Liver (tissue), 9 donors: ENCODE results near the gene AKAP13. TPM values are rescaled to one million over a fixed set of nuclear protein-coding genes. Genes with fewer than 3 reads are reported as not detected.
"Not testable (repeated sequence)": the region's sequence is repeated elsewhere in the genome, so short reads cannot be mapped to it uniquely, and the experiment has no call there.

Experiments
- DNase-seq: peaks from one replicate; pipeline ENCODE4 v3.0.0-alpha.2; 2017; ENCODE audit warnings: low spot score
- H3K27ac ChIP-seq, 2 donors: one replicate each; pipeline ENCODE4 v1.7.0; 2013; ENCODE audit warnings: inconsistent platforms in 2 of 2, low read length in 2 of 2, control low read depth in 1 of 2, low read depth in 1 of 2, mild to moderate bottlenecking in 1 of 2
- H3K27me3 ChIP-seq, 4 donors: one replicate each; pipeline versions ENCODE4 v1.6.1 to v1.7.0; 2013; ENCODE audit warnings: low read length in 3 of 4, inconsistent platforms in 1 of 4, mild to moderate bottlenecking in 1 of 4, moderate library complexity in 1 of 4; ENCODE audit not compliant: control insufficient read depth in 4 of 4, insufficient read depth in 4 of 4
- H3K36me3 ChIP-seq, 4 donors: one replicate each; pipeline versions ENCODE4 v1.6.1 to v1.7.0; 2013; ENCODE audit warnings: low read length in 3 of 4, mild to moderate bottlenecking in 3 of 4, low read depth in 1 of 4, moderate library complexity in 1 of 4; ENCODE audit not compliant: control insufficient read depth in 4 of 4, insufficient read depth in 3 of 4
- H3K4me1 ChIP-seq, 4 donors: one replicate each; pipeline versions ENCODE4 v1.6.1 to v1.7.0; 2013; ENCODE audit warnings: low read length in 3 of 4, mild to moderate bottlenecking in 3 of 4, moderate library complexity in 1 of 4; ENCODE audit not compliant: control insufficient read depth in 4 of 4, insufficient read depth in 4 of 4
- H3K4me3 ChIP-seq, 3 donors: one replicate each; pipeline versions ENCODE4 v1.6.1 to v1.7.0; 2013; ENCODE audit warnings: low read length in 3 of 3, control low read depth in 1 of 3, low read depth in 1 of 3, mild to moderate bottlenecking in 1 of 3
- H3K9ac ChIP-seq, 2 donors: one replicate each; pipeline ENCODE4 v1.7.0; 2013; ENCODE audit warnings: low read length in 2 of 2, mild to moderate bottlenecking in 2 of 2, moderate library complexity in 2 of 2, control low read depth in 1 of 2, low read depth in 1 of 2
- H3K9me3 ChIP-seq, 4 donors: one replicate each; pipeline versions ENCODE4 v1.6.1 to v1.7.0; 2013; ENCODE audit warnings: low read length in 3 of 4; ENCODE audit not compliant: control insufficient read depth in 4 of 4
- EGR1 ChIP-seq, 2 donors: IDR thresholded peaks; 2 replicates each; pipeline ENCODE4 v1.6.1; 2016 to 2018; ENCODE audit warnings: antibody characterized with exemption in 2 of 2, low read depth in 2 of 2
- FOXA1 ChIP-seq: IDR thresholded peaks from 2 replicates; pipeline ENCODE4 v1.6.1; 2016; ENCODE audit warnings: antibody characterized with exemption
- FOXA2 ChIP-seq: IDR thresholded peaks from 2 replicates; pipeline ENCODE4 v1.6.1; 2016; ENCODE audit warnings: antibody characterized with exemption
- GABPA ChIP-seq, 2 donors: IDR thresholded peaks in 1 of 2; conservative IDR thresholded peaks in 1 of 2; 2 replicates each; pipeline ENCODE4 v1.6.1; 2016; ENCODE audit warnings: antibody characterized with exemption in 2 of 2, mild to moderate bottlenecking in 1 of 2, moderate library complexity in 1 of 2
- HNF4A ChIP-seq, 2 donors: conservative IDR thresholded peaks; 2 replicates each; pipeline ENCODE4 v1.6.1; 2016; ENCODE audit warnings: antibody characterized with exemption in 2 of 2, mild to moderate bottlenecking in 2 of 2
- HNF4G ChIP-seq: IDR thresholded peaks from 2 replicates; pipeline ENCODE4 v1.6.1; 2016; ENCODE audit warnings: antibody characterized with exemption
- JUND ChIP-seq, 2 donors: IDR thresholded peaks; 2 replicates each; pipeline ENCODE4 v1.6.1; 2016; ENCODE audit warnings: antibody characterized with exemption in 2 of 2
- NR2F2 ChIP-seq: IDR thresholded peaks from 2 replicates; pipeline ENCODE4 v1.6.1; 2016; ENCODE audit warnings: antibody characterized with exemption
- RAD21 ChIP-seq, 2 donors: IDR thresholded peaks; 2 replicates each; pipeline ENCODE4 v1.6.1; 2016; ENCODE audit warnings: antibody characterized with exemption in 2 of 2, mild to moderate bottlenecking in 2 of 2
- RXRA ChIP-seq, 2 donors: IDR thresholded peaks; 2 replicates each; pipeline ENCODE4 v1.6.1; 2017 to 2018; ENCODE audit warnings: antibody characterized with exemption in 2 of 2, mild to moderate bottlenecking in 1 of 2
- SP1 ChIP-seq: IDR thresholded peaks from 2 replicates; pipeline ENCODE4 v1.6.1; 2018; ENCODE audit warnings: antibody characterized with exemption, mild to moderate bottlenecking
- YY1 ChIP-seq: IDR thresholded peaks from 2 replicates; pipeline ENCODE4 v1.6.1; 2016; ENCODE audit warnings: antibody characterized with exemption, mild to moderate bottlenecking
- WGBS: extraction: QIAGEN DNeasy Blood & Tissue Kit; methylation state at CpG from one replicate; pipeline ENCODE4 v1.1.7; 2013; 5-methylcytosine and 5-hydroxymethylcytosine counted together
- polyA plus RNA-seq, 2 donors: library from polyadenylated mRNA; stranded (reverse) in 1 of 2; unstranded in 1 of 2; fragments of 200-250 nt in 1 of 2; fragments of >200 nt in 1 of 2; fragmentation: Nextera tagmentation in 1 of 2; extraction: Ambion mirVana in 1 of 2; gene quantifications; one replicate each; pipeline versions ENCODE4 v1.2.1 to v1.2.3, GENCODE V29; 2013 to 2015
- total RNA-seq, 2 donors: library from RNA; depleted of rRNA; stranded (reverse); fragments of >200 nt; gene quantifications; one replicate each; pipeline ENCODE4 v1.2.3, GENCODE V29; 2014
- TF ChIP-seq, protein P1 (sequence below): IDR thresholded peaks from 2 replicates; pipeline ENCODE4 v1.6.1; 2016; ENCODE audit warnings: antibody characterized with exemption
- TF ChIP-seq, protein P2 (sequence below): IDR thresholded peaks from 2 replicates; pipeline ENCODE4 v1.6.1; 2016; ENCODE audit warnings: antibody characterized with exemption
- TF ChIP-seq, protein P3 (sequence below): IDR thresholded peaks from 2 replicates; pipeline ENCODE4 v1.6.1; 2016; ENCODE audit warnings: antibody characterized with exemption
- TF ChIP-seq, protein P4 (sequence below): IDR thresholded peaks from 2 replicates; pipeline ENCODE4 v1.6.1; 2016; ENCODE audit warnings: antibody characterized with exemption, mild to moderate bottlenecking
- donor health status: healthy.
- donor health status: healthy.
- donor health status: healthy.
- donor health status: healthy.
- donor health status: healthy.

Gene AKAP13
- total and polyA plus RNA-seq, 4 donors, result 18.6 to 92.3 (median 37.4) TPM

DNA sequence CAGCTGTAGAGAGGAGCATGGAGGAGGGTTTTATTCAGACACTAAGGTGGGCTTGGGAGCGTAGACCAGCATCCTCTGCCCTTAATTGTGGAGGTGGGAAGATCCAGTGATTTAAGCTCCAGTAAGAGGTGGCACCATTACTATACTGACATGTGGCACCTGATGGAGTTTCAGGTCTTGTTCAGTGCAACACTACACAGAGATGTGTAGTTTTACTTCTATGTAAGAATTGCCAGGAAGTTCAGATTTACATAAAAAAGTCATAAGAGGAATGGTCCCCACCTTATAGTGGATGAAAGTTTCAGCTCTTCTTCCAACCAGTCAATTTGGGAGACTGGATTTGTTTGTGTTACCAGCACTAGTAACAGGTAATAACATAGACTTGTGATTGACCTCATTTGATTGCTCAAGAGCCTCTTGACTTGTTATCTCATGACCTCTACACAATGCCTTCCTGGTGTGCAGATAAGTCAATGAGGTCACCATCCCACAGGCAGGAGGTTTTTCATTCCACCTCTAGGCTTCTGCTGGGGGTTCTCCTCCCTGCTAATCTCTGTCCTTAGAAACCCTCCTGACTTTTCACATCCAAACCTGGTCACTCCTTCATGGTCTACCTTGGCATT lies 33.8 kb upstream of the AKAP13 start:
- not testable (repeated sequence) for DNase-seq
- TF ChIP-seq HNF4A (conservative IDR thresholded peaks at IDR 0.05), result peak; percentile 39 to 54
- peak in 1 of 2 donors; percentile 28 for TF ChIP-seq EGR1 (IDR thresholded peaks at IDR 0.05; ENCODE audit: low read depth in 2 of 2)
- TF ChIP-seq FOXA2, result peak; percentile 29
- peak; percentile 51 for TF ChIP-seq SP1
- peak; percentile 54 to 73 for TF ChIP-seq JUND (IDR thresholded peaks at IDR 0.05)
- peak in 1 of 2 donors; percentile 4 for TF ChIP-seq RAD21 (IDR thresholded peaks at IDR 0.05)
- TF ChIP-seq, protein P1, sequence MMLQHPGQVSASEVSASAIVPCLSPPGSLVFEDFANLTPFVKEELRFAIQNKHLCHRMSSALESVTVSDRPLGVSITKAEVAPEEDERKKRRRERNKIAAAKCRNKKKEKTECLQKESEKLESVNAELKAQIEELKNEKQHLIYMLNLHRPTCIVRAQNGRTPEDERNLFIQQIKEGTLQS, result peak; percentile 49
- TF ChIP-seq RXRA (IDR thresholded peaks at IDR 0.05), result peak; percentile 74 to 85

DNA sequence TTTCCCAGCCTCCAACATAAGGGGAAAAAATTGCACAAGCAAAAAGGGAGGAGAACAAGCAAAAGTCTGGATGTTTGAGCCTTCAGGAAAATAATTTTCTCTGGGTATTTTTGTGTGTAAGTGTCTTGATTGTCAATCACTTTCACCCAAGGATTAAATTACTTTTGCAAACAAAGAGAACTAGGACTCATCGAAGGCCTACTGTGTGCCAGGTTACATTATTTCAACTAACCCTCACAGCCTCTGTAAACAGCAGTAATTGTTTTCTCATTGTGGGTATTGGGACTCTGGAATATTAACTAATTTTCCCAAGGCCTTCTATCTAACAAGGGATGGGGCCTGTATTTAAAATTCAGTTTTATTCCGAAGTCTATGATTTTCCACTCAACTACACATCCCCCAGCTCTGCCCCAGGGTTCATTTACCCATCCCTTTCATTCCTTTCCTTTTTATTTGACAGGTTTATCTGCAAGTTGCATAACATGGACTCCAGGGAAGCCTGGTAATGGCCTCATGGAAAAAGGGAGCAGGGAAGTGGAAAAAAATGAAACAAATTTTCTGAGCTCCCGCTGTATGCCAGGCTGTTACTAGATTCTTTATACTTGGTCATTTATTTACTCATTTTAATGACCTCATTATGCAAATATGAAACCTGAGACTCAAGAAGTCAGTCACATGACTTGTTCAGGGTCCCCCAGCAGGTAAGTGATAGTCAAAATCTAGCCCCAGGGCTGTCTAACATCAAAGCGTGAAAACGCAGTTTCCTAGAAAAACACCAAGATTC lies 32.9 kb upstream of the AKAP13 start:
- not testable (repeated sequence) for H3K9ac ChIP-seq, H3K9me3 ChIP-seq, H3K27me3 ChIP-seq, DNase-seq, H3K4me3 ChIP-seq, H3K36me3 ChIP-seq
- H3K4me1 ChIP-seq, result peaks cover 4 to 37% (median 25%) of the 10 kb centered on the region in 4 donors
- TF ChIP-seq YY1 (peak; percentile 63), HNF4G (peak; percentile 39), JUND (IDR thresholded peaks at IDR 0.05) (peak; percentile 76 to 84), GABPA (IDR thresholded peaks at IDR 0.05 in 1 of 2, conservative IDR thresholded peaks at IDR 0.05 in 1 of 2) (peak in 1 of 2 donors; percentile 13), FOXA1 (peak; percentile 6), SP1 (peak; percentile 86), NR2F2 (peak; percentile 18), HNF4A (conservative IDR thresholded peaks at IDR 0.05) (peak; percentile 78 to 80), EGR1 (IDR thresholded peaks at IDR 0.05; ENCODE audit: low read depth in 2 of 2) (peak; percentile 69 to 86), RAD21 (IDR thresholded peaks at IDR 0.05) (peak in 1 of 2 donors; percentile 14), RXRA (IDR thresholded peaks at IDR 0.05) (peak; percentile 93 to 94)
- TF ChIP-seq, protein P2, sequence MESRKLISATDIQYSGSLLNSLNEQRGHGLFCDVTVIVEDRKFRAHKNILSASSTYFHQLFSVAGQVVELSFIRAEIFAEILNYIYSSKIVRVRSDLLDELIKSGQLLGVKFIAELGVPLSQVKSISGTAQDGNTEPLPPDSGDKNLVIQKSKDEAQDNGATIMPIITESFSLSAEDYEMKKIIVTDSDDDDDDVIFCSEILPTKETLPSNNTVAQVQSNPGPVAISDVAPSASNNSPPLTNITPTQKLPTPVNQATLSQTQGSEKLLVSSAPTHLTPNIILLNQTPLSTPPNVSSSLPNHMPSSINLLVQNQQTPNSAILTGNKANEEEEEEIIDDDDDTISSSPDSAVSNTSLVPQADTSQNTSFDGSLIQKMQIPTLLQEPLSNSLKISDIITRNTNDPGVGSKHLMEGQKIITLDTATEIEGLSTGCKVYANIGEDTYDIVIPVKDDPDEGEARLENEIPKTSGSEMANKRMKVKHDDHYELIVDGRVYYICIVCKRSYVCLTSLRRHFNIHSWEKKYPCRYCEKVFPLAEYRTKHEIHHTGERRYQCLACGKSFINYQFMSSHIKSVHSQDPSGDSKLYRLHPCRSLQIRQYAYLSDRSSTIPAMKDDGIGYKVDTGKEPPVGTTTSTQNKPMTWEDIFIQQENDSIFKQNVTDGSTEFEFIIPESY, result peak; percentile 28
- TF ChIP-seq, protein P3, sequence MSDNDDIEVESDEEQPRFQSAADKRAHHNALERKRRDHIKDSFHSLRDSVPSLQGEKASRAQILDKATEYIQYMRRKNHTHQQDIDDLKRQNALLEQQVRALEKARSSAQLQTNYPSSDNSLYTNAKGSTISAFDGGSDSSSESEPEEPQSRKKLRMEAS, result peak; percentile 60
- TF ChIP-seq, protein P4, sequence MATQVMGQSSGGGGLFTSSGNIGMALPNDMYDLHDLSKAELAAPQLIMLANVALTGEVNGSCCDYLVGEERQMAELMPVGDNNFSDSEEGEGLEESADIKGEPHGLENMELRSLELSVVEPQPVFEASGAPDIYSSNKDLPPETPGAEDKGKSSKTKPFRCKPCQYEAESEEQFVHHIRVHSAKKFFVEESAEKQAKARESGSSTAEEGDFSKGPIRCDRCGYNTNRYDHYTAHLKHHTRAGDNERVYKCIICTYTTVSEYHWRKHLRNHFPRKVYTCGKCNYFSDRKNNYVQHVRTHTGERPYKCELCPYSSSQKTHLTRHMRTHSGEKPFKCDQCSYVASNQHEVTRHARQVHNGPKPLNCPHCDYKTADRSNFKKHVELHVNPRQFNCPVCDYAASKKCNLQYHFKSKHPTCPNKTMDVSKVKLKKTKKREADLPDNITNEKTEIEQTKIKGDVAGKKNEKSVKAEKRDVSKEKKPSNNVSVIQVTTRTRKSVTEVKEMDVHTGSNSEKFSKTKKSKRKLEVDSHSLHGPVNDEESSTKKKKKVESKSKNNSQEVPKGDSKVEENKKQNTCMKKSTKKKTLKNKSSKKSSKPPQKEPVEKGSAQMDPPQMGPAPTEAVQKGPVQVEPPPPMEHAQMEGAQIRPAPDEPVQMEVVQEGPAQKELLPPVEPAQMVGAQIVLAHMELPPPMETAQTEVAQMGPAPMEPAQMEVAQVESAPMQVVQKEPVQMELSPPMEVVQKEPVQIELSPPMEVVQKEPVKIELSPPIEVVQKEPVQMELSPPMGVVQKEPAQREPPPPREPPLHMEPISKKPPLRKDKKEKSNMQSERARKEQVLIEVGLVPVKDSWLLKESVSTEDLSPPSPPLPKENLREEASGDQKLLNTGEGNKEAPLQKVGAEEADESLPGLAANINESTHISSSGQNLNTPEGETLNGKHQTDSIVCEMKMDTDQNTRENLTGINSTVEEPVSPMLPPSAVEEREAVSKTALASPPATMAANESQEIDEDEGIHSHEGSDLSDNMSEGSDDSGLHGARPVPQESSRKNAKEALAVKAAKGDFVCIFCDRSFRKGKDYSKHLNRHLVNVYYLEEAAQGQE, result peak; percentile 40
- TF ChIP-seq, protein P1, result peak; percentile 46
- 61% methylated on average over 5 of the region's 5 CpGs for WGBS
- peak overlapping the region; percentile 28 to 39 for H3K27ac ChIP-seq

More for the DNA sequence above, 33.8 kb upstream of the AKAP13 start:
- H3K4me3 ChIP-seq, H3K9ac ChIP-seq, H3K36me3 ChIP-seq, H3K9me3 ChIP-seq, H3K27me3 ChIP-seq: not testable (repeated sequence)
- Histone ChIP-seq H3K4me1 (peaks cover 4 to 37% (median 25%) of the 10 kb centered on the region in 4 donors), H3K27ac (peak overlapping the region; percentile 35 to 43)
- 93% methylated on average over 1 of the region's 1 CpG for WGBS

DNA sequence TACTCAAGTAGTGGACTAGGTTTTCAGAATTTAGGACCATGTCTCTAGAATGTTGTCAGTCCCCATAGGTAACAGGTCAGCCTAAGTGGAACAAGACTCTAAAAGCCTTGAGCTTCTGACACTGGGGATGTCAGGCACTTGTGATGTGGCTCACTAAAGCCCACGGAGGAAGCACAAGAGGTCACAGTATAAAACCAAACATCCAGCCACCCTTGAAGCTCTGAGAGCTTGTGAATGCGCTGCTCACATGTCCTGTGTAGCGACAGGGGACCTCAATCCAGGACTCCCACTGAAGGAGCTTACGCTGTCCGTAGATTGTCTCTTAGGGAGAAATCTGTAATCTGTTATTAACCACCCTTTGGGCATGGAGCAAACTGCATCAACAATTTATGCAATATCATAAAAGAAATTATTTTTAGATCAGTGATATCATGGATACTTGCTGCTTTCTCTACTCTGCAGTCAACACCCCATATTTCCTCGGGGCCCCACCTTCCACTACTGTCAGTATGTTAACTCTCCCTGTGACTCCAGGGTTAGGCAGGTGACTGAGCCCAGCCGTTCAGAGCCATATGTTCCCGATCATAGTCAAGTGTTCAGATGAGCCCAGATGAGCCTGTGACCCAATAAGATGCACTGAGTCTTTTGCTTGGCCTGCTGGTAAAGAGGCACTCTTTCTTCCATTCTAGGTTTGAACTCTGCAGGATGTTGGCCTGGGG lies 32.2 kb upstream of the AKAP13 start:
- H3K9me3 ChIP-seq, DNase-seq, H3K4me3 ChIP-seq, H3K27me3 ChIP-seq, H3K36me3 ChIP-seq, H3K9ac ChIP-seq: not testable (repeated sequence)
- WGBS, result 87% methylated on average over 8 of the region's 8 CpGs
- H3K4me1 ChIP-seq, result peaks cover 4 to 37% (median 25%) of the 10 kb centered on the region in 4 donors
- peak overlapping the region; percentile 28 to 39 for H3K27ac ChIP-seq
